Testis (tissue), 3 donors: ENCODE data around the gene IQUB. TPM values are rescaled to one million over a fixed set of nuclear protein-coding genes. Genes with fewer than 3 reads are reported as not detected.
"Not testable (repeated sequence)": the region's sequence is repeated elsewhere in the genome, so short reads cannot be mapped to it uniquely, and the experiment has no call there.

ENCODE experiments used
- DNase-seq: peaks from one replicate; pipeline ENCODE4 v3.0.0-alpha.2; 2019
- H3K27ac ChIP-seq, 2 donors: fragments of 200-600 bp; sonication (generic); one replicate each; pipeline ENCODE4 v1.5.1; 2019
- H3K27me3 ChIP-seq: fragments of 200-600 bp; sonication (generic); one replicate; pipeline ENCODE4 v1.5.1; 2019
- H3K36me3 ChIP-seq: fragments of 200-600 bp; sonication (generic); one replicate; pipeline ENCODE4 v1.5.1; 2017; ENCODE audit warnings: low read depth; ENCODE audit errors: missing control alignments
- H3K4me1 ChIP-seq: fragments of 200-600 bp; sonication (generic); one replicate; pipeline ENCODE4 v1.5.1; 2019
- H3K4me3 ChIP-seq, 2 donors: fragments of 200-600 bp; sonication (generic); one replicate each; pipeline ENCODE4 v1.5.1; 2017 to 2019
- H3K9me3 ChIP-seq: fragments of 200-600 bp; sonication (generic); one replicate; pipeline ENCODE4 v1.5.1; 2017
- CTCF ChIP-seq, 3 experiments: fragments of 450-650 bp in 2 of 3; fragments of 200-600 bp in 1 of 3; sonication (generic) in 1 of 3; IDR thresholded peaks; one replicate each; pipeline ENCODE4 v1.5.1; 2016 to 2019; ENCODE audit warnings: antibody characterized with exemption in 3 of 3, mild to moderate bottlenecking in 2 of 3, moderate library complexity in 1 of 3
- POLR2A ChIP-seq: fragments of 450-650 bp; IDR thresholded peaks from one replicate; pipeline ENCODE4 v1.6.1; 2017; ENCODE audit warnings: antibody characterized with exemption, mild to moderate bottlenecking, moderate library complexity
- WGBS, 2 donors: methylation state at CpG; one replicate each; pipeline ENCODE4 v1.1.5; 2018; 5-methylcytosine and 5-hydroxymethylcytosine counted together
- intact Hi-C: fragments of 100-400 bp; cut with DNase I; formaldehyde crosslinking; loops from one replicate; pipeline ENCODE4 v1.15.1; 2023; ENCODE audit warnings: low total_unique reads
- polyA plus RNA-seq: library from polyadenylated mRNA; stranded (reverse); fragments of 350-450 nt; fragmentation: Illumina TruSeq; extraction: RNeasy Lipid Tissue Mini Kit (QIAGEN cat#74804); gene quantifications from one replicate; pipeline ENCODE4 v1.2.3, GENCODE V29; 2014; ENCODE audit warnings: low read depth, low replicate concordance; ENCODE audit not compliant: insufficient read depth
- total RNA-seq, 2 donors: library from RNA; depleted of rRNA; stranded (reverse); fragments of >200 nt; gene quantifications; one replicate each; pipeline ENCODE4 v1.2.3, GENCODE V29; 2016

IQUB gene
- total and polyA plus RNA-seq, 3 donors from 2014 or later: 21.3 to 49.2 (median 34.6) TPM

GRCh38 chr7:123537026-123537642 is 2.7 kb upstream of the IQUB start:
- H3K27ac ChIP-seq: no peak overlapping the region
- DNase-seq: no peak
- H3K9me3 ChIP-seq: no peaks in the 10 kb centered on the region
- no peak overlapping the region for H3K4me3 ChIP-seq
- H3K27me3 ChIP-seq: no peaks in the 10 kb centered on the region
- intact Hi-C loops: no loop called here
- no peaks in the 10 kb centered on the region for H3K36me3 ChIP-seq
- TF ChIP-seq CTCF (IDR thresholded peaks at IDR 0.05) (peak in 1 of 3 experiments; percentile 65), POLR2A (no peak)
- peaks cover 4% of the 10 kb centered on the region for H3K4me1 ChIP-seq
- WGBS, 2 donors: 17 to 53% methylated on average over 3 of the region's 3 CpGs

GRCh38 chr7:123535517-123535916 is 1.1 kb upstream of the IQUB start:
- intact Hi-C loops: no loop called here

GRCh38 chr7:123533929-123534382 is 439 bp downstream of the IQUB start:
- DNase-seq: peak; percentile 33
- TF ChIP-seq POLR2A (no peak), CTCF (IDR thresholded peaks at IDR 0.05) (no peak)
- Histone ChIP-seq H3K36me3 (no peaks in the 10 kb centered on the region), H3K9me3 (no peaks in the 10 kb centered on the region), H3K27ac (peak overlapping the region; percentile 90 to 96), H3K4me3 (peak overlapping the region; percentile 66 to 75), H3K27me3 (no peaks in the 10 kb centered on the region), H3K4me1 (peaks cover 4% of the 10 kb centered on the region)
- intact Hi-C loops: no loop called here
- WGBS, 2 donors: 4 to 5% methylated on average over 9 of the region's 9 CpGs

More at GRCh38 chr7:123535517-123535916, 1.1 kb upstream of the IQUB start:
- no peaks in the 10 kb centered on the region for H3K36me3 ChIP-seq
- DNase-seq: peak; percentile 25
- H3K4me3 ChIP-seq: peak overlapping the region; percentile 66 to 75
- H3K27ac ChIP-seq: peak overlapping the region; percentile 90 to 96
- H3K27me3 ChIP-seq: no peaks in the 10 kb centered on the region
- H3K4me1 ChIP-seq: peaks cover 4% of the 10 kb centered on the region
- H3K9me3 ChIP-seq: no peaks in the 10 kb centered on the region
- WGBS, 2 donors: 51 to 69% methylated on average over 12 of the region's 12 CpGs
- TF ChIP-seq CTCF (IDR thresholded peaks at IDR 0.05): no peak
- TF ChIP-seq POLR2A: no peak

GRCh38 chr7:123533553-123533917 is 860 bp downstream of the IQUB start:
- Histone ChIP-seq H3K9me3 (no peaks in the 10 kb centered on the region), H3K4me1 (peaks cover 4% of the 10 kb centered on the region), H3K36me3 (no peaks in the 10 kb centered on the region), H3K4me3 (peak overlapping the region in 1 of 2 donors; percentile 66), H3K27ac (peak overlapping the region in 1 of 2 donors; percentile 90), H3K27me3 (no peaks in the 10 kb centered on the region)
- WGBS, 2 donors: 51 to 69% methylated on average over 3 of the region's 3 CpGs
- no peak for TF ChIP-seq CTCF (IDR thresholded peaks at IDR 0.05)
- no peak for TF ChIP-seq POLR2A
- intact Hi-C loops: no loop called here
- no peak for DNase-seq

- intact Hi-C loops, H3K4me1 ChIP-seq, H3K36me3 ChIP-seq, H3K27ac ChIP-seq, H3K27me3 ChIP-seq, H3K9me3 ChIP-seq: not testable (repeated sequence)
- DNase-seq: peak; percentile 54
- peak overlapping the region; percentile 39 to 45 for H3K4me3 ChIP-seq
- WGBS, 2 donors: 4 to 9% methylated on average over 7 to 25 of the region's 33 CpGs
Observed at GRCh38 chr7:123532788-123533552, 1.4 kb downstream of the IQUB start.

- not testable (repeated sequence) for H3K27me3 ChIP-seq
Observed at GRCh38 chr7:123532343-123532742, 2.1 kb downstream of the IQUB start.

GRCh38 chr7:123530035-123530591 is 4.3 kb downstream of the IQUB start:
- H3K27me3 ChIP-seq, H3K9me3 ChIP-seq, DNase-seq, intact Hi-C loops, H3K27ac ChIP-seq, H3K36me3 ChIP-seq, H3K4me1 ChIP-seq, H3K4me3 ChIP-seq: not testable (repeated sequence)
- WGBS, 2 donors: 95 to 97% methylated on average over 13 of the region's 13 CpGs

More at GRCh38 chr7:123532343-123532742, 2.1 kb downstream of the IQUB start:
- H3K9me3 ChIP-seq, intact Hi-C loops, DNase-seq, H3K36me3 ChIP-seq, H3K27ac ChIP-seq, H3K4me1 ChIP-seq: not testable (repeated sequence)
- 20 to 25% methylated on average over 5 of the region's 14 CpGs for WGBS, 2 donors
- H3K4me3 ChIP-seq: peak overlapping the region; percentile 39 to 45
